Upper lobe of left lung (tissue), 4 donors: ENCODE results near the gene PRIM2.
"Not testable (repeated sequence)": the region's sequence is repeated elsewhere in the genome, so short reads cannot be mapped to it uniquely, and the experiment has no call there.

Experiments
- CTCF ChIP-seq, 6 experiments: fragments of 450-650 bp in 4 of 6; fragments of 200-600 bp in 2 of 6; sonication (generic) in 2 of 6; IDR thresholded peaks; one replicate each; pipeline ENCODE4 v1.5.1; 2016 to 2019; ENCODE audit warnings: antibody characterized with exemption in 6 of 6
- POLR2AphosphoS5 ChIP-seq, 2 donors: sonication (generic); formaldehyde crosslinking; IDR thresholded peaks; one replicate each; pipeline ENCODE4 v1.5.1; 2017; ENCODE audit warnings: antibody characterized with exemption in 2 of 2

- TF ChIP-seq CTCF, POLR2AphosphoS5 (IDR thresholded peaks at IDR 0.05): not testable (repeated sequence)
Observed at GRCh38 chr6:57535994-57536393, 218.6 kb downstream of the PRIM2 start.
